ENCODE data around the gene CHDH.

GRCh38 chr3:53880396-53881345 lies 34.5 kb upstream of the CHDH start:
- TF ChIP-seq CTCF (IDR thresholded peaks at IDR 0.05) (no peak), POLR2A (IDR thresholded peaks at IDR 0.05) (no peak)
